ENCODE measurements around the gene ATG5.

Gene ATG5

GRCh38 chr6:106227612-106228507 is 97.7 kb downstream of the ATG5 start:
- intact Hi-C loops (cut with DNase I): no loop called here

GRCh38 chr6:106226676-106227075 is 98.9 kb downstream of the ATG5 start:
- no peak for DNase-seq
- intact Hi-C loops (cut with DNase I): no loop called here

More at GRCh38 chr6:106227612-106228507, 97.7 kb downstream of the ATG5 start:
- DNase-seq: peak in 1 of 10 donors; percentile 61

- intact Hi-C loops (cut with DNase I): no loop called here
- no peak for DNase-seq
Observed at GRCh38 chr6:106225581-106225980, 100.0 kb downstream of the ATG5 start.

- DNase-seq: peak in 6 of 10 donors; percentile 21 to 66 (median 48)
- intact Hi-C loops (cut with DNase I): loop anchor here (2.0 to 5.0 kb wide), 4 partner anchors 131 to 791 kb away; no protein-coding TSS in a partner anchor
Observed at GRCh38 chr6:106223300-106223930, 102.1 kb downstream of the ATG5 start.

- intact Hi-C loops (cut with DNase I): loop anchor here (5.0 kb wide), 2 partner anchors 128 to 788 kb away; no protein-coding TSS in a partner anchor
- no peak for DNase-seq
Observed at GRCh38 chr6:106220485-106220884, 105.1 kb downstream of the ATG5 start.

- DNase-seq: no peak
- intact Hi-C loops (cut with DNase I): no loop called here
Observed at GRCh38 chr6:106216527-106216926, 109.0 kb downstream of the ATG5 start.

- intact Hi-C loops (cut with DNase I): no loop called here
- DNase-seq: no peak
Observed at GRCh38 chr6:106215608-106216007, 110.0 kb downstream of the ATG5 start.

GRCh38 chr6:106214531-106214930 is 111.0 kb downstream of the ATG5 start:
- DNase-seq: no peak
- intact Hi-C loops (cut with DNase I): no loop called here

GRCh38 chr6:106213660-106214289 is 111.8 kb downstream of the ATG5 start:
- intact Hi-C loops (cut with DNase I): no loop called here
- no peak for DNase-seq

- no peak for DNase-seq
- intact Hi-C loops (cut with DNase I): no loop called here
Observed at GRCh38 chr6:106212576-106212975, 113.0 kb downstream of the ATG5 start.

GRCh38 chr6:106206905-106207304 is 118.7 kb downstream of the ATG5 start:
- no peak for DNase-seq
- intact Hi-C loops (cut with DNase I): no loop called here

GRCh38 chr6:106204961-106205360 is 120.6 kb downstream of the ATG5 start:
- intact Hi-C loops (cut with DNase I): no loop called here
- no peak for DNase-seq

- intact Hi-C loops (cut with DNase I): no loop called here
- DNase-seq: no peak
Observed at GRCh38 chr6:106199998-106200397, 125.6 kb downstream of the ATG5 start.

- intact Hi-C loops (cut with DNase I): no loop called here
- DNase-seq: no peak
Observed at GRCh38 chr6:106199331-106199730, 126.2 kb downstream of the ATG5 start.

GRCh38 chr6:106197441-106197840 is 128.1 kb downstream of the ATG5 start:
- intact Hi-C loops (cut with DNase I): no loop called here
- no peak for DNase-seq

- intact Hi-C loops (cut with DNase I): no loop called here
- DNase-seq: no peak
Observed at GRCh38 chr6:106194949-106195921, 130.3 kb downstream of the ATG5 start.

GRCh38 chr6:106192824-106193223 is 132.7 kb downstream of the ATG5 start:
- intact Hi-C loops (cut with DNase I): no loop called here
- no peak for DNase-seq

GRCh38 chr6:106188104-106188794 is 137.3 kb downstream of the ATG5 start:
- DNase-seq: no peak
- intact Hi-C loops (cut with DNase I): no loop called here

GRCh38 chr6:106187424-106187982 is 138.1 kb downstream of the ATG5 start:
- intact Hi-C loops (cut with DNase I): no loop called here
- DNase-seq: no peak
